Activated CD8-positive, alpha-beta T cell treated with anti-CD3 and anti-CD28 coated beads for 36 hours (primary cell): Measurements from ENCODE around the gene PCSK2. TPM values are rescaled to one million over a fixed set of nuclear protein-coding genes. Genes with fewer than 3 reads are reported as not detected.
"Not testable (repeated sequence)": the region's sequence is repeated elsewhere in the genome, so short reads cannot be mapped to it uniquely, and the experiment has no call there.

Source experiments
- ATAC-seq: fragments of 200-7000 bp; cut with Tn5 transposase; one replicate; pipeline ENCODE4 v1.10.0; 2021; ENCODE audit warnings: mild to moderate bottlenecking, moderate library complexity
- CTCF ChIA-PET: fragments of 350-600 bp; sonication (Branson Sonifier 250); formaldehyde crosslinking; loops from one replicate; lab custom pipeline; 2021; ENCODE audit warnings: antibody characterized with exemption; lab: Charles Lee
- POLR2A ChIA-PET: fragments of 350-600 bp; sonication (Branson Sonifier 250); formaldehyde crosslinking; loops from one replicate; lab custom pipeline; 2021; ENCODE audit warnings: antibody characterized with exemption; lab: Charles Lee
- DNase-seq: peaks from one replicate; pipeline ENCODE4 v3.0.0-alpha.2; 2020
- H3K27ac Mint-ChIP-seq: one replicate; pipeline ENCODE4 v1.8.0; 2021; ENCODE audit warnings: mild to moderate bottlenecking, mixed read lengths
- H3K27me3 Mint-ChIP-seq: one replicate; pipeline ENCODE4 v1.8.0; 2021; ENCODE audit warnings: mixed read lengths
- H3K36me3 Mint-ChIP-seq: one replicate; pipeline ENCODE4 v1.8.0; 2021; ENCODE audit warnings: low read depth, mixed read lengths
- H3K4me1 Mint-ChIP-seq: one replicate; pipeline ENCODE4 v1.8.0; 2021; ENCODE audit warnings: low read depth, mixed read lengths
- H3K4me3 Mint-ChIP-seq: one replicate; pipeline ENCODE4 v1.8.0; 2021; ENCODE audit warnings: mild to moderate bottlenecking, moderate library complexity, mixed read lengths
- H3K9me3 Mint-ChIP-seq: one replicate; pipeline ENCODE4 v1.8.0; 2021; ENCODE audit warnings: mixed read lengths
- CTCF ChIP-seq: fragments of 200-600 bp; IDR thresholded peaks from one replicate; pipeline ENCODE4 v1.8.0; 2022; ENCODE audit warnings: antibody characterized with exemption, mild to moderate bottlenecking
- intact Hi-C: fragments of 100-400 bp; cut with micrococcal nuclease; formaldehyde crosslinking; loops from one replicate; pipeline ENCODE4 v1.10.0; 2022
- total RNA-seq, 2 experiments: library from RNA; stranded (reverse); gene quantifications; one replicate each; pipeline ENCODE4 v1.2.3, GENCODE V29; 2021

PCSK2 gene
- total RNA-seq, 2 experiments from 2014 or later = not detected

DNA sequence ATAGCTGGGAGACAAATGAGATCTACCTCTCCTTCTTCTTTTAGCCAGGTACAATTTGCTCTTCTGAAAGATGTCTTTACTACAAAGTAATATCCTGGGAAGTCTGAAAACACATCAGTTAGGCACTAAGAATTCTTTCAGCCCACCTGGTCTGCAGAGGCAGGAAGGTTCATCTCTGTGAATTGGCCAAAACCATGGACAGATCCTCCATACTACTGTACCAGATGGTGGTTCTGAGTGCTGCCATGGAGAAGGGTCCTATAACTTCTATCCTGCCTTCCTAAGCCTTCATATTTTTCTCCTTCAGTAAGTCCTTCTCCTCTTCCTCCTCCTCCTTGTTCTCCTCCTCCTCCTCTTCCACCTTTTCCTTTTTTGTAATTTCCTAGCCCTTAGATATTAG, 11.7 kb upstream of the PCSK2 start:
- DNase-seq (no peak), ATAC-seq (no peak)
- Mint-ChIP-seq H3K27me3 (no peaks in the 10 kb centered on the region), H3K4me1 (no peaks in the 10 kb centered on the region), H3K4me3 (no peak overlapping the region), H3K36me3 (no peaks in the 10 kb centered on the region), H3K9me3 (no peaks in the 10 kb centered on the region), H3K27ac (no peak overlapping the region)
- TF ChIP-seq CTCF = no peak
- ChIA-PET POLR2A (no interaction called here), CTCF (no interaction called here)
- intact Hi-C loops = no loop called here

GRCh38 chr20:17219856-17220255, 7.0 kb upstream of the PCSK2 start:
- H3K27me3 Mint-ChIP-seq, intact Hi-C loops, H3K4me1 Mint-ChIP-seq, CTCF ChIA-PET, H3K36me3 Mint-ChIP-seq, H3K27ac Mint-ChIP-seq, DNase-seq, ATAC-seq, H3K4me3 Mint-ChIP-seq, H3K9me3 Mint-ChIP-seq, POLR2A ChIA-PET: not testable (repeated sequence)

- DNase-seq (no peak), ATAC-seq (no peak)
- Mint-ChIP-seq H3K27ac (no peak overlapping the region), H3K4me3 (no peak overlapping the region), H3K4me1 (no peaks in the 10 kb centered on the region), H3K9me3 (no peaks in the 10 kb centered on the region), H3K27me3 (peaks cover 36% of the 10 kb centered on the region), H3K36me3 (no peaks in the 10 kb centered on the region)
- no peak for TF ChIP-seq CTCF
- ChIA-PET POLR2A (no interaction called here), CTCF (no interaction called here)
- intact Hi-C loops = no loop called here
These were observed 3.3 kb upstream of the PCSK2 start for GRCh38 chr20:17223553-17223952.

GRCh38 chr20:17225851-17226409, 910 bp upstream of the PCSK2 start:
- no peak for ATAC-seq
- no peaks in the 10 kb centered on the region for H3K9me3 Mint-ChIP-seq
- H3K4me1 Mint-ChIP-seq = no peaks in the 10 kb centered on the region
- no peak for DNase-seq
- CTCF ChIA-PET = no interaction called here
- intact Hi-C loops = no loop called here
- H3K4me3 Mint-ChIP-seq = no peak overlapping the region
- no peak for TF ChIP-seq CTCF
- H3K27ac Mint-ChIP-seq = no peak overlapping the region
- H3K27me3 Mint-ChIP-seq = peaks cover 45% of the 10 kb centered on the region
- POLR2A ChIA-PET = no interaction called here
- no peaks in the 10 kb centered on the region for H3K36me3 Mint-ChIP-seq

DNA sequence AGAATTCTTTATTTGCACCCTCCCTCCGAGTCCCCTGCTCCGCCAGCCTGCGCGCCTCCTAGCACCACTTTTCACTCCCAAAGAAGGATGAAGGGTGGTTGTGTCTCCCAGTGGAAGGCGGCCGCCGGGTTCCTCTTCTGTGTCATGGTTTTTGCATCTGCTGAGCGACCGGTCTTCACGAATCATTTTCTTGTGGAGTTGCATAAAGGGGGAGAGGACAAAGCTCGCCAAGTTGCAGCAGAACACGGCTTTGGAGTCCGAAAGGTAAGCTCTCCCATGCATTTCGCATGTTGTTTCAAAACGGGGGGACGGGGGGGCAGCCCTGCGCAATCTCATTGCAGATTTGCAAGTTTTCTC, 357 bp downstream of the PCSK2 start:
- no peak overlapping the region for H3K27ac Mint-ChIP-seq
- no peak for DNase-seq
- TF ChIP-seq CTCF = no peak
- H3K36me3 Mint-ChIP-seq = no peaks in the 10 kb centered on the region
- no peak overlapping the region for H3K4me3 Mint-ChIP-seq
- intact Hi-C loops = no loop called here
- H3K4me1 Mint-ChIP-seq = no peaks in the 10 kb centered on the region
- ChIA-PET CTCF (no interaction called here), POLR2A (no interaction called here)
- no peak for ATAC-seq
- no peaks in the 10 kb centered on the region for H3K9me3 Mint-ChIP-seq
- peaks cover 45% of the 10 kb centered on the region for H3K27me3 Mint-ChIP-seq
